Stomach (tissue), 4 donors: ENCODE data around the gene TTC13.

Experiments used
- CTCF ChIP-seq, 7 experiments: fragments of 450-650 bp in 4 of 7; fragments of 200-600 bp in 3 of 7; sonication (generic) in 3 of 7; IDR thresholded peaks; one replicate each; pipeline ENCODE4 v1.5.1; 2016 to 2019; ENCODE audit warnings: antibody characterized with exemption in 7 of 7, control low read depth in 2 of 7, mild to moderate bottlenecking in 1 of 7
- EP300 ChIP-seq: sonication (generic); formaldehyde crosslinking; IDR thresholded peaks from one replicate; pipeline ENCODE4 v1.6.1; 2017; ENCODE audit warnings: antibody characterized with exemption
- POLR2A ChIP-seq, 4 donors: fragments of 450-650 bp; IDR thresholded peaks; one replicate each; pipeline ENCODE4 v1.6.1; 2016; ENCODE audit warnings: antibody characterized with exemption in 4 of 4, control low read depth in 2 of 4, mild to moderate bottlenecking in 1 of 4, moderate library complexity in 1 of 4
- POLR2AphosphoS5 ChIP-seq, 3 donors: sonication (generic); formaldehyde crosslinking; IDR thresholded peaks; one replicate each; pipeline ENCODE4 v1.6.1; 2016; ENCODE audit warnings: antibody characterized with exemption in 3 of 3

DNA sequence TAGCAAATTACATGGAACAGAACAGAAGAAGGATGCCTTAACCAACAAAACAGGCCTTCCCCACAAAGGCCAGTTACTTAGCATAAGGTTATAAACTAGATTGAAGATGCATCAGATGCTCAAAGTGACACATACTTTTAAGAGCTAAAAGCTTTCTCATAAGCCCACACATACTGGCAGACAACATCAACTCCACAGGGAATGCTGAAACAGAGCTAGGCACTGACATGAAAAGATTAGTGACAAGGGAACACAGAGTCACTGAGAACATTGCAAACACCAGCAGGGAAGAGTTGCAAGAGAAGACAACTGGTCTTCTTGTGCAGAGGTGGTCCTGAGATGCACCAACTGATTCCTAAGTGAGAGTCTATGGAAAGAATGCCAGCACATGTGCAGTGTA, 6.9 kb downstream of the TTC13 start:
- no peak for TF ChIP-seq CTCF (IDR thresholded peaks at IDR 0.05)
- no peak for TF ChIP-seq POLR2AphosphoS5 (IDR thresholded peaks at IDR 0.05)
- no peak for TF ChIP-seq POLR2A (IDR thresholded peaks at IDR 0.05)
- TF ChIP-seq EP300: no peak
